Activated B cell treated with CpG ODN at 0.5 μM for 24 hours (primary cell): ENCODE data around the gene NPPC. TPM values are rescaled to one million over a fixed set of nuclear protein-coding genes. Genes with fewer than 3 reads are reported as not detected.

ENCODE experiments used
- ATAC-seq: fragments of 200-7000 bp; cut with Tn5 transposase; one replicate; pipeline ENCODE4 v1.10.0; 2021; ENCODE audit warnings: low read depth, mild to moderate bottlenecking, moderate library complexity
- CTCF ChIA-PET: fragments of 350-600 bp; sonication (Branson Sonifier 250); formaldehyde crosslinking; loops from one replicate; lab custom pipeline; 2021; ENCODE audit warnings: antibody characterized with exemption; lab: Charles Lee
- POLR2A ChIA-PET: fragments of 350-600 bp; sonication (Branson Sonifier 250); formaldehyde crosslinking; loops from one replicate; lab custom pipeline; 2021; ENCODE audit warnings: antibody characterized with exemption; lab: Charles Lee
- DNase-seq: peaks from one replicate; pipeline ENCODE4 v3.0.0; 2022
- H3K27ac Mint-ChIP-seq: one replicate; pipeline ENCODE4 v1.8.0; 2020; ENCODE audit warnings: mixed read lengths
- H3K27me3 Mint-ChIP-seq: one replicate; pipeline ENCODE4 v1.8.0; 2021; ENCODE audit warnings: mixed read lengths
- H3K36me3 Mint-ChIP-seq: one replicate; pipeline ENCODE4 v1.8.0; 2021; ENCODE audit warnings: low read depth, mixed read lengths
- H3K4me1 Mint-ChIP-seq: one replicate; pipeline ENCODE4 v1.8.0; 2021; ENCODE audit warnings: mixed read lengths
- H3K4me3 Mint-ChIP-seq: one replicate; pipeline ENCODE4 v1.8.0; 2020; ENCODE audit warnings: mild to moderate bottlenecking, mixed read lengths
- H3K9me3 Mint-ChIP-seq: one replicate; pipeline ENCODE4 v1.8.0; 2020; ENCODE audit warnings: mixed read lengths
- CTCF ChIP-seq: fragments of 200-600 bp; IDR thresholded peaks from one replicate; pipeline ENCODE4 v1.8.0; 2022; ENCODE audit warnings: antibody characterized with exemption, mild to moderate bottlenecking
- intact Hi-C: fragments of 100-400 bp; cut with micrococcal nuclease; formaldehyde crosslinking; loops from one replicate; pipeline ENCODE4 v1.15.1; 2024
- total RNA-seq: library from RNA; stranded (reverse); gene quantifications from 2 replicates; pipeline ENCODE4 v1.2.3, GENCODE V29; 2022

Gene NPPC
- total RNA-seq, 1 donor from 2014 or later: not detected

DNA sequence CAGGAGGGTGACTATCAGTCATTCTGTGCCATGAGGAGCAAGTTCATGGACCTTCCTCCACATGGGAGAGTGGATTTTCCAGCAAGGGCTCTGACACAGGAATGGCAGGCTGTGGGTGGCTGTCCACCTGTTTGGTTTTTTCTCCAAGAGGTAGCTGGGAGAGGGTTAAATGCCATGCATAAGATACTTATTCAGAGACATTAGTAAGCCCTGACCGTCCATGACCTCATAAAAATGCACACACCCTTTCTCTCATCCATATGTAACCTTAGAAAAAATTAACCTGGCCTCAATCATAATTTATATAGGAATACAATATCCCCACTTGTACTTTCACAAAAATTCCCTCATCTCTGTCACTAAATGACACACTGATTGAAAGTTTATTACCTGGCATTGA, 51.3 kb downstream of the NPPC start:
- H3K4me1 Mint-ChIP-seq: no peaks in the 10 kb centered on the region
- ChIA-PET CTCF (no interaction called here), POLR2A (no interaction called here)
- peaks cover 24% of the 10 kb centered on the region for H3K27me3 Mint-ChIP-seq
- no peaks in the 10 kb centered on the region for H3K9me3 Mint-ChIP-seq
- no peaks in the 10 kb centered on the region for H3K36me3 Mint-ChIP-seq
- intact Hi-C loops: no loop called here
- TF ChIP-seq CTCF: no peak
- DNase-seq (no peak), ATAC-seq (no peak)
- H3K4me3 Mint-ChIP-seq: no peak overlapping the region
- no peak overlapping the region for H3K27ac Mint-ChIP-seq

Other genes with a start within 250 kb of the NPPC start
- 1,531 and 1,680 TPM in 2 replicates for gene PTMA, start 217.9 kb downstream of the NPPC start, total RNA-seq
- gene PDE6D, start 145.1 kb downstream of the NPPC start, total RNA-seq: 35.7 and 41.3 TPM in 2 replicates
- gene COPS7B, start 140.0 kb downstream of the NPPC start, total RNA-seq: 49.9 and 54.5 TPM in 2 replicates
- 59.9 and 65.9 TPM in 2 replicates for gene DIS3L2, start 35.3 kb upstream of the NPPC start, total RNA-seq